ENCODE data around the gene FHOD3. TPM values are rescaled to one million over a fixed set of nuclear protein-coding genes. Genes with fewer than 3 reads are reported as not detected.
A peak's percentile ranks its signal among the peaks of the same experiment; 100 is the strongest.

Gene FHOD3
- total and polyA plus RNA-seq, 9 of the 15 experiments (the other 6 are each of a cell fraction or from before 2014, with no cell fraction given) = 0.11 TPM; not detected in 8

DNA sequence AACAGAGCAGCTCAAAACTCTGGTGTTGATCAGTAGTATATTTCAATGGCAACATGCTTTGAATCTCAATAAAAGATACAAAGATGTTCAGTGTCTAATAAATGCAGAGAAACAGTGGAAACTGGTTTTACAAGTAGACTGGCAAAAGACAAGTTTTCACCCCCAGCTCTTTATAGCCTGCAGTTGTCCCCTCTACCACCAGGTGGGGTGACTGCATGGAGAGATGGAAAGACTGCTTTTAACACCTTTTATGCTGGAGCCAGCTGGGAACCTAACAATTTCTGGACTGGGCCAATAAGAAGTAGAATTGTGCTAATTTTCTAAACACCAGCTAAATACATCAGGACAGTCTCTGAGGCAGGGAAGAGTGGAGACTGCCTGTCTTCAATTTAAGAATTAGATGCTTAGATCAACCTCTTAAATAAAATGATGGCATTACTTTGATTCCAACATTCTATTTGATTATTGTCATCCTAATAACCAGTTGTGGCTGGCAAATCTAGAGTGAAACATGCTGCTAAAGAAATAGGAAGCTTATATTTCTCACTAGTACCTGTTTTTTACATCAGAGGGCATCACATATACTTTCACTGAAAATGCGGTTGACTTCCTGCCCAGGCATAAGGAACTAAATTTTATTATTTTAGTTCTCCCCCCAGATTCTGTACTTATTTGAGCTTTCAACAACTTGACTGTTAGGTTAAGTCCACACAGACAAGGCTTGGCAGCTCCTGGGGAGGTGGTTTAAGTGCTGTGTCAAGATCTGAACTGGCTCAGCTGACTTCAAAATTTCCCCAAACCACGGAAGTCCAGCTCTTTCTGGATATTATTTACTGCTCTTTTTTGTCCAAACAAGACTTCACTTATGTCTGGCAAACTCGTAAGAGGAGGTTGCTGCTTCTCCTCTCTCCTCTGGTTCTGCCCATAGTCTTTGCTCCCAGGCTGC, 390.8 kb downstream of the FHOD3 start:
- intact Hi-C loops (cut with micrococcal nuclease) (loop anchor here (1.0 to 5.0 kb wide), 3 partner anchors 69 to 209 kb away; no protein-coding TSS in a partner anchor), in situ Hi-C loops (cut with MboI) (no loop called here)
- Histone ChIP-seq H3K4me3 (no peak overlapping the region), H3K9me1 (ENCODE audit: control insufficient read depth, insufficient read depth, low read length) (no peaks in the 10 kb centered on the region), H3K27ac (ENCODE audit: extremely low read depth, low read depth, low read length) (no peak overlapping the region), H3K4me1 (replicated peaks in 1 of 2; ENCODE audit: control insufficient read depth in 2 of 2, insufficient read depth in 2 of 2, low read length in 2 of 2) (no peaks in the 10 kb centered on the region), H3K79me2 (ENCODE audit: control insufficient read depth, insufficient read depth, low read length) (no peaks in the 10 kb centered on the region), H4K20me1 (replicated peaks; ENCODE audit: control insufficient read depth, insufficient read depth, low read length) (no peaks in the 10 kb centered on the region), H3K9ac (ENCODE audit: insufficient read depth in 1 of 2, low read depth in 2 of 2, low read length in 2 of 2) (no peak overlapping the region), H3K4me2 (ENCODE audit: insufficient read depth, low read length) (no peak overlapping the region), H3K27me3 (ENCODE audit: control insufficient read depth in 2 of 2, insufficient read depth in 2 of 2, low read length in 2 of 2) (peaks cover 0 to 11% of the 10 kb centered on the region in 2 experiments; a peak in 3 of 5 replicates), H2AFZ (ENCODE audit: low read depth, low read length) (no peak overlapping the region), H3K36me3 (ENCODE audit: control insufficient read depth, insufficient read depth, low read length) (no peaks in the 10 kb centered on the region), H3K9me3 (replicated peaks; ENCODE audit: control insufficient read depth, insufficient read depth, low read depth, low read length) (no peaks in the 10 kb centered on the region)
- no TSS peak for BruUV-seq (replicated peaks)
- POLR2A ChIA-PET = interaction anchor here (0.6 to 1.0 kb wide), 3 partner anchors 67 to 337 kb away, joined by 3 to 4 read pairs (median 4); no protein-coding TSS in a partner anchor
- CTCF ChIA-PET (ENCODE audit: low intra/inter-chr PET ratio) = interaction anchor here (1.5 to 2.9 kb wide), 3 partner anchors 69 to 211 kb away, joined by 7 to 14 read pairs (median 11); no protein-coding TSS in a partner anchor
- peak; percentile 93 for ATAC-seq
- FAIRE-seq = peak; percentile 90
- 15% methylated on average over 3 of the region's 3 CpGs for WGBS (ENCODE audit: insufficient coverage, low coverage, missing lambda C conversion rate)
- peak; percentile 74 to 79 (median 78) for DNase-seq (ENCODE audit: extremely low read depth in 1 of 4, low spot score in 3 of 4)
- TF ChIP-seq, protein P1, sequence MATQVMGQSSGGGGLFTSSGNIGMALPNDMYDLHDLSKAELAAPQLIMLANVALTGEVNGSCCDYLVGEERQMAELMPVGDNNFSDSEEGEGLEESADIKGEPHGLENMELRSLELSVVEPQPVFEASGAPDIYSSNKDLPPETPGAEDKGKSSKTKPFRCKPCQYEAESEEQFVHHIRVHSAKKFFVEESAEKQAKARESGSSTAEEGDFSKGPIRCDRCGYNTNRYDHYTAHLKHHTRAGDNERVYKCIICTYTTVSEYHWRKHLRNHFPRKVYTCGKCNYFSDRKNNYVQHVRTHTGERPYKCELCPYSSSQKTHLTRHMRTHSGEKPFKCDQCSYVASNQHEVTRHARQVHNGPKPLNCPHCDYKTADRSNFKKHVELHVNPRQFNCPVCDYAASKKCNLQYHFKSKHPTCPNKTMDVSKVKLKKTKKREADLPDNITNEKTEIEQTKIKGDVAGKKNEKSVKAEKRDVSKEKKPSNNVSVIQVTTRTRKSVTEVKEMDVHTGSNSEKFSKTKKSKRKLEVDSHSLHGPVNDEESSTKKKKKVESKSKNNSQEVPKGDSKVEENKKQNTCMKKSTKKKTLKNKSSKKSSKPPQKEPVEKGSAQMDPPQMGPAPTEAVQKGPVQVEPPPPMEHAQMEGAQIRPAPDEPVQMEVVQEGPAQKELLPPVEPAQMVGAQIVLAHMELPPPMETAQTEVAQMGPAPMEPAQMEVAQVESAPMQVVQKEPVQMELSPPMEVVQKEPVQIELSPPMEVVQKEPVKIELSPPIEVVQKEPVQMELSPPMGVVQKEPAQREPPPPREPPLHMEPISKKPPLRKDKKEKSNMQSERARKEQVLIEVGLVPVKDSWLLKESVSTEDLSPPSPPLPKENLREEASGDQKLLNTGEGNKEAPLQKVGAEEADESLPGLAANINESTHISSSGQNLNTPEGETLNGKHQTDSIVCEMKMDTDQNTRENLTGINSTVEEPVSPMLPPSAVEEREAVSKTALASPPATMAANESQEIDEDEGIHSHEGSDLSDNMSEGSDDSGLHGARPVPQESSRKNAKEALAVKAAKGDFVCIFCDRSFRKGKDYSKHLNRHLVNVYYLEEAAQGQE (IDR thresholded peaks at IDR 0.05; ENCODE audit: borderline replicate concordance) = peak; percentile 55
- TF ChIP-seq, protein P1 (CRISPR knock-in tag; IDR thresholded peaks at IDR 0.05; ENCODE audit: low read depth) = no peak
- peak; percentile 42; the same call in 1 of the 2 replicates for TF ChIP-seq DEAF1 (CRISPR knock-in tag; IDR thresholded peaks at IDR 0.05)
- no peak for TF ChIP-seq ZNF561 (CRISPR knock-in tag; conservative IDR thresholded peaks at IDR 0.05)
- TF ChIP-seq CTCF (IDR thresholded peaks at IDR 0.05 in 2 of 3, conservative IDR thresholded peaks at IDR 0.05 in 1 of 3; ENCODE audit: insufficient read depth in 2 of 3, low read depth in 1 of 3, low read length in 3 of 3) = peak; percentile 82 to 91 (median 83)
- no peak for TF ChIP-seq ELF2 (CRISPR knock-in tag; IDR thresholded peaks at IDR 0.05)
- TF ChIP-seq ZNF41 (CRISPR knock-in tag; conservative IDR thresholded peaks at IDR 0.05) = no peak
- no peak for TF ChIP-seq CBFB (CRISPR knock-in tag; IDR thresholded peaks at IDR 0.05)

Data from K562 (cell line).